D721Med (cell line): ENCODE data around the gene HS3ST2.

Experiments
- DNase-seq: peaks from one replicate; pipeline ENCODE4 v3.0.0; 2011; ENCODE audit warnings: low spot score; ENCODE audit not compliant: insufficient read length
- FAIRE-seq: peaks from 2 replicates; lab custom pipeline; 2011; peaks lifted over from hg19 to GRCh38; lab: Jason Lieb, UNC
- TF ChIP-seq, protein P1 (sequence below): IDR thresholded peaks from 2 replicates; pipeline ENCODE4 v1.5.1; 2012; ENCODE audit warnings: mild to moderate bottlenecking, control low read depth; ENCODE audit not compliant: insufficient read depth; ENCODE audit errors: missing control alignments

The HS3ST2 gene

DNA sequence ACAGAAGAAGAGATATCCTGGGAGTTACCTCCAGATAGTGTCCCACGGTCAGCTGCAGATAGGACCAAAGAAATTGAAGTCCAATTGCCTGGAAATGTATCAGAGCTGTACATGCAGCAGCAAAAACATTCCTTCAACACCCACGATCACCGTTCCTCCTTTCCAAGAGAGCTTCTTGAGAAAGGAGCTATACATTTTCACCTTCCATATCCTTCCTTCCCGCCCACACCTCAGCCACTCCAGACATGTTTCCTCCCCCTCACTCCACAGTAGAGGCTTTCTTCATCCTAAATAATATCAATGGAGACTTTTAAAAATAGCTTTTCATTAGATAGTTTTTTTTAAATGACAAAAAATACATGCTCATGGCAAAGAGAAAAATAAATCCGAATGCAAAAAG lies 87.6 kb downstream of the HS3ST2 start:
- DNase-seq (no peak), FAIRE-seq (no peak)
- TF ChIP-seq, protein P1, sequence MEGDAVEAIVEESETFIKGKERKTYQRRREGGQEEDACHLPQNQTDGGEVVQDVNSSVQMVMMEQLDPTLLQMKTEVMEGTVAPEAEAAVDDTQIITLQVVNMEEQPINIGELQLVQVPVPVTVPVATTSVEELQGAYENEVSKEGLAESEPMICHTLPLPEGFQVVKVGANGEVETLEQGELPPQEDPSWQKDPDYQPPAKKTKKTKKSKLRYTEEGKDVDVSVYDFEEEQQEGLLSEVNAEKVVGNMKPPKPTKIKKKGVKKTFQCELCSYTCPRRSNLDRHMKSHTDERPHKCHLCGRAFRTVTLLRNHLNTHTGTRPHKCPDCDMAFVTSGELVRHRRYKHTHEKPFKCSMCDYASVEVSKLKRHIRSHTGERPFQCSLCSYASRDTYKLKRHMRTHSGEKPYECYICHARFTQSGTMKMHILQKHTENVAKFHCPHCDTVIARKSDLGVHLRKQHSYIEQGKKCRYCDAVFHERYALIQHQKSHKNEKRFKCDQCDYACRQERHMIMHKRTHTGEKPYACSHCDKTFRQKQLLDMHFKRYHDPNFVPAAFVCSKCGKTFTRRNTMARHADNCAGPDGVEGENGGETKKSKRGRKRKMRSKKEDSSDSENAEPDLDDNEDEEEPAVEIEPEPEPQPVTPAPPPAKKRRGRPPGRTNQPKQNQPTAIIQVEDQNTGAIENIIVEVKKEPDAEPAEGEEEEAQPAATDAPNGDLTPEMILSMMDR, result no peak

DNA sequence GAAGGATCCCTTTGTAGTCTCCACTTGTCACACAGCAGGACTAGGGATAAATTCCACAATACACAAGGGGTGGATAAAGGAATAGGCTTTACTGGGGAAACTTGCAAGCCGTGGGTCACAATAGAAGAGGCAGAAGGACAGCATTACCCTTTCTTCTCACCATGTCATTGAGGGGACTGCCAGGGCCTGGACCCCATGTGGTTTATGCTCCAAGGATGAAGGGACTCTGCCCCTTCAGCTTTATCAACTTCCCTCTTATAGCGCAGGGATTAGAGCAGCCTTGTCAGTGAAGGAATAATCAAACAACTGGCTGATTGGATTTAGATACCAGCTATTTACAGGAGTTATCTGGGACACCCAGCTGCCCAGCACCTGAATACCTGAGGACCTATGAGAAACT lies 89.8 kb downstream of the HS3ST2 start:
- TF ChIP-seq, protein P1, result no peak
- DNase-seq (no peak), FAIRE-seq (no peak)

DNA sequence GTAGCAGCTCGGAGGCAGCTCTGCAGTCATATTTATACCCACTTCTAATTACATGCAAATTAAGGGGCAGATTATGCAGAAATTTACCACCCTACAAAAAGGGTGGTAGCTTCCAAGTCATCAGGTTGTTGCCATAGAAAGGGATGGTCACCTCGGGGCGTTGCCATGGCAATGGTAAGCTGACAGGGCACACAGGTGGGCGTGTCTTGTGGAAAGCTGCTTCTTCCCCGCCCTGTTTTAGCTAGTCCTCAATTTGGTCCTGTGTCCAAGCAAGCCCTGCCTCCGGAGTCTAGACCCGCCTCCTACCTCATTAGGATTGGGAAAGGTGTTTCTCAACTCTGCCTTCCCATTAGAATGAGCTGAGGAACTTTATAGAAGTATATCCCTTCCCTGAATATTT lies 98.7 kb downstream of the HS3ST2 start:
- TF ChIP-seq, protein P1, result no peak
- no peak for DNase-seq
- no peak for FAIRE-seq

DNA sequence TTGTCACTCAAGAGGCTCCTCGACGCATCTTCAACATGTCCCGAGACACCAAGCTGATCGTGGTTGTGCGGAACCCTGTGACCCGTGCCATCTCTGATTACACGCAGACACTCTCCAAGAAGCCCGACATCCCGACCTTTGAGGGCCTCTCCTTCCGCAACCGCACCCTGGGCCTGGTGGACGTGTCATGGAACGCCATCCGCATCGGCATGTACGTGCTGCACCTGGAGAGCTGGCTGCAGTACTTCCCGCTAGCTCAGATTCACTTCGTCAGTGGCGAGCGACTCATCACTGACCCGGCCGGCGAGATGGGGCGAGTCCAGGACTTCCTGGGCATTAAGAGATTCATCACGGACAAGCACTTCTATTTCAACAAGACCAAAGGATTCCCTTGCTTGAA lies 101.0 kb downstream of the HS3ST2 start:
- TF ChIP-seq, protein P1, result no peak
- FAIRE-seq (no peak), DNase-seq (no peak)

DNA sequence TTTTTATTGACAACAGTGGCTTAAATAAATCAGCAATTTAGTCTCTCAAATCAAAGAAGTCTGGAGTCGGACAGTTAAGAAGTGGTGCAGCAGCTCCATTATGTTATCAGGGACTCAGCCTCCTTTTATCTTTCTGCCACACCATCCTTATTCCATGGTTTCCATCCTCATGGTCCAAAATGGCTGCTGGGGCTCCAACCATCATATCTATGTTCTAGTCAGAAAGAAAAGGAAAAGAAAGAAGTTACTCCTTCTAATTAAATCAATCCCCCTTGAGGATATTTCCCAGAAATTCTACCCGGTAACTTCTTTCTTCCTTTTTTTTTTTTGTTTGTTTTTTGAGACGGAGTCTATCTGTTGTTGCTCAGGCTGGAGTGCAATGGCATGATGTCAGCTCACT lies 109.5 kb downstream of the HS3ST2 start:
- TF ChIP-seq, protein P1, result no peak
- DNase-seq (no peak), FAIRE-seq (no peak)

DNA sequence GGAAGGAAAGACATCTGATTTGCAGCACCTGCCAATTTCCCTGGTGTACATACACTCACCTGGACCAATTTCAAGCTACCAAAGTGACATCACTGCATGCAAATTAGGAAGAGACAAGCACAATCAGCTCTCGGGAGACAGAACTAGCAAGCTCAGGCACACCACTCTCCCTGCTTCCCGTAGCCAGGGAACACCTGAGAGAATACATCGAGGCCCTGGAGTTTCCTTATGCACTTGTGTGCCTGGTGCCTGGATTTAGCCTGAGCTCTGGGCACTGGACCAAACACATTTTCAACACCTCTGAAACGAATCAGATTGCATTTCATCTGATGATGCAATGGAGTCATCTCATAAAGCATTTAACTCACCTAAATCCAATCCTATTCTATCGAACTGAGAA lies 110.5 kb downstream of the HS3ST2 start:
- no peak for DNase-seq
- no peak for FAIRE-seq
- TF ChIP-seq, protein P1, result no peak

DNA sequence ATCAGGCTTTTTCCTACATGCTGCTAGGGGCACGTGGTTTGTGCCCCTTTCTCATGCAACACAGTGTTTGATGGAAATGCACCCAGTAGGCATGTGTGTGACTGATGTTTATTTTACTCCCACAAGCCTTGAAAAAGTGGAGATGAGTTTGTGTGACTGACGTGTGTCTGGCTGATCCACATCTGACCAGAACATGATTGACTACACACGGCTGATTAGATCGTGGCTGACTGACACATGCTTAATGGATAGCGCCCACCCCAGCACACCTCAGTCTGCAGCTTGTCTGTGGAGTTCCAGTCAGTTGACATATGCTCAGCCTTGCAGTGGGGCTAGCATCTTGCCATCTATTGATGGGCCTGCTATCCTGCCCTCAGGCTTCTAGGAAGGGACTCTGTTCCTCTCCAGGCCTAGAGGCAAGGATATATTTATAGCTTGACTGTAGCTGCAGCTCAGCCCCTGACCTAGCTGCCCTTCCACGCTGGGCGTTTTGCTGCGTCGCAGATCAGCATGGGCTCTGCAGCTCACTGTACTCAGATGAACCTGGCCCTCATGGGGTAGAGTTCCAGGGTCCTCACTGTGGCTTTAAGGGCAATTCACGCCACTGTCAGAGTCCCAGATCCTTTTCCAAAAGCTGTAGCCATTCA lies 112.3 kb downstream of the HS3ST2 start:
- TF ChIP-seq, protein P1, result no peak
- DNase-seq, result no peak
- FAIRE-seq, result no peak
